ENCODE results near the gene S100A11. TPM values are rescaled to one million over a fixed set of nuclear protein-coding genes. Genes with fewer than 3 reads are reported as not detected.

S100A11 gene
- total and polyA plus RNA-seq, 9 of the 15 experiments (the other 6 are each of a cell fraction or from before 2014, with no cell fraction given) = 131 to 808 (median 235) TPM

DNA sequence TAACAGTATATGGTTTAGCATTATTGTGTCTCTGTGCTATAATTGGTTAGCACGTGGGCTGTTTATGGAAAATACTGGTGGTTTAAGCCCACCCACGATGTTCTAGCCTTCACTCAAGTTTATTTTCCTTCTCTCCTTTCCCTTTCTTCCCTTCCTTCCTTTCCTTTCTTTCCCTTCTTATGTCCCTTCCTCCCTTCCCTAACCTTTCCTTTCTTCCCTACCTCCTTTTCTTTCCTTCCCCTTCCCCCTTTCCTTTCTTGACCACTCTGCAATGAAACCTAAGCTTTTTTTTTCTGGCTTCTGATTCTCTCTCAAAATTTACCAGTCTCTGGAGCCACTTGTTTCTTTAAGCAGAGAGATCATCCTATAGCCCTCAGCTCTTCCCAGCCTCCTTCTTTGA lies 29.8 kb downstream of the S100A11 start:
- no peaks in the 10 kb centered on the region for H3K9me1 ChIP-seq (ENCODE audit: control insufficient read depth, insufficient read depth, low read length)
- 0% methylated on average over 2 of the region's 2 CpGs for WGBS (ENCODE audit: insufficient coverage, low coverage, missing lambda C conversion rate)
- intact Hi-C loops (cut with micrococcal nuclease) (no loop called here), in situ Hi-C loops (cut with MboI) (no loop called here)
- POLR2A ChIA-PET = interaction anchor here (0.5 kb wide), 1 partner anchor 71 kb away, joined by 3 read pairs; no protein-coding TSS in a partner anchor
- no TSS peak for BruUV-seq (replicated peaks)
- no peaks in the 10 kb centered on the region for H3K36me3 ChIP-seq (ENCODE audit: control insufficient read depth, insufficient read depth, low read length)
- no peak overlapping the region for H3K9ac ChIP-seq (ENCODE audit: insufficient read depth in 1 of 2, low read depth in 2 of 2, low read length in 2 of 2)
- no peak overlapping the region for H3K4me2 ChIP-seq (ENCODE audit: insufficient read depth, low read length)
- ATAC-seq (no peak), FAIRE-seq (no peak), DNase-seq (ENCODE audit: extremely low read depth in 1 of 4, low spot score in 3 of 4) (no peak)
- H4K20me1 ChIP-seq (replicated peaks; ENCODE audit: control insufficient read depth, insufficient read depth, low read length) = no peaks in the 10 kb centered on the region
- no peak overlapping the region for H3K4me3 ChIP-seq
- H2AFZ ChIP-seq (ENCODE audit: low read depth, low read length) = no peak overlapping the region
- CTCF ChIA-PET (ENCODE audit: low intra/inter-chr PET ratio) = no interaction called here
- peaks cover 16 to 18% of the 10 kb centered on the region in 2 experiments; a peak in 4 of 5 replicates for H3K27me3 ChIP-seq (ENCODE audit: control insufficient read depth in 2 of 2, insufficient read depth in 2 of 2, low read length in 2 of 2)
- no peaks in the 10 kb centered on the region for H3K79me2 ChIP-seq (ENCODE audit: control insufficient read depth, insufficient read depth, low read length)
- H3K27ac ChIP-seq (ENCODE audit: extremely low read depth, low read depth, low read length) = no peak overlapping the region
- no peaks in the 10 kb centered on the region for H3K4me1 ChIP-seq (replicated peaks in 1 of 2; ENCODE audit: control insufficient read depth in 2 of 2, insufficient read depth in 2 of 2, low read length in 2 of 2)
- H3K9me3 ChIP-seq (replicated peaks; ENCODE audit: control insufficient read depth, insufficient read depth, low read depth, low read length) = no peaks in the 10 kb centered on the region
- no peak for TF ChIP-seq GATA2 (CRISPR knock-in tag; IDR thresholded peaks at IDR 0.05)
- TF ChIP-seq, protein P1, sequence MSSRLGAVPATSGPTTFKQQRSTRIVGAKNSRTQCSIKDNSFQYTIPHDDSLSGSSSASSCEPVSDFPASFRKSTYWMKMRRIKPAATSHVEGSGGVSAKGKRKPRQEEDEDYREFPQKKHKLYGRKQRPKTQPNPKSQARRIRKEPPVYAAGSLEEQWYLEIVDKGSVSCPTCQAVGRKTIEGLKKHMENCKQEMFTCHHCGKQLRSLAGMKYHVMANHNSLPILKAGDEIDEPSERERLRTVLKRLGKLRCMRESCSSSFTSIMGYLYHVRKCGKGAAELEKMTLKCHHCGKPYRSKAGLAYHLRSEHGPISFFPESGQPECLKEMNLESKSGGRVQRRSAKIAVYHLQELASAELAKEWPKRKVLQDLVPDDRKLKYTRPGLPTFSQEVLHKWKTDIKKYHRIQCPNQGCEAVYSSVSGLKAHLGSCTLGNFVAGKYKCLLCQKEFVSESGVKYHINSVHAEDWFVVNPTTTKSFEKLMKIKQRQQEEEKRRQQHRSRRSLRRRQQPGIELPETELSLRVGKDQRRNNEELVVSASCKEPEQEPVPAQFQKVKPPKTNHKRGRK (tag; IDR thresholded peaks at IDR 0.05) = 0 out of 2 replicates have a peak, but pooled peaks have one; percentile 28
- TF ChIP-seq, protein P2, sequence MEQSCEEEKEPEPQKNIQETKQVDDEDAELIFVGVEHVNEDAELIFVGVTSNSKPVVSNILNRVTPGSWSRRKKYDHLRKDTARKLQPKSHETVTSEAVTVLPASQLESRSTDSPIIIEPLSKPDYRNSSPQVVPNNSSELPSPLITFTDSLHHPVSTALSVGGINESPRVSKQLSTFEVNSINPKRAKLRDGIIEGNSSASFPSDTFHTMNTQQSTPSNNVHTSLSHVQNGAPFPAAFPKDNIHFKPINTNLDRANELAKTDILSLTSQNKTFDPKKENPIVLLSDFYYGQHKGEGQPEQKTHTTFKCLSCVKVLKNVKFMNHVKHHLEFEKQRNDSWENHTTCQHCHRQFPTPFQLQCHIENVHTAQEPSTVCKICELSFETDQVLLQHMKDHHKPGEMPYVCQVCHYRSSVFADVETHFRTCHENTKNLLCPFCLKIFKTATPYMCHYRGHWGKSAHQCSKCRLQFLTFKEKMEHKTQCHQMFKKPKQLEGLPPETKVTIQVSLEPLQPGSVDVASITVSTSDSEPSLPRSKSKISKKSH (CRISPR knock-in tag; IDR thresholded peaks at IDR 0.05) = no peak
- TF ChIP-seq FOXP1 (CRISPR knock-in tag; IDR thresholded peaks at IDR 0.05) = no peak
- TF ChIP-seq, protein P3, sequence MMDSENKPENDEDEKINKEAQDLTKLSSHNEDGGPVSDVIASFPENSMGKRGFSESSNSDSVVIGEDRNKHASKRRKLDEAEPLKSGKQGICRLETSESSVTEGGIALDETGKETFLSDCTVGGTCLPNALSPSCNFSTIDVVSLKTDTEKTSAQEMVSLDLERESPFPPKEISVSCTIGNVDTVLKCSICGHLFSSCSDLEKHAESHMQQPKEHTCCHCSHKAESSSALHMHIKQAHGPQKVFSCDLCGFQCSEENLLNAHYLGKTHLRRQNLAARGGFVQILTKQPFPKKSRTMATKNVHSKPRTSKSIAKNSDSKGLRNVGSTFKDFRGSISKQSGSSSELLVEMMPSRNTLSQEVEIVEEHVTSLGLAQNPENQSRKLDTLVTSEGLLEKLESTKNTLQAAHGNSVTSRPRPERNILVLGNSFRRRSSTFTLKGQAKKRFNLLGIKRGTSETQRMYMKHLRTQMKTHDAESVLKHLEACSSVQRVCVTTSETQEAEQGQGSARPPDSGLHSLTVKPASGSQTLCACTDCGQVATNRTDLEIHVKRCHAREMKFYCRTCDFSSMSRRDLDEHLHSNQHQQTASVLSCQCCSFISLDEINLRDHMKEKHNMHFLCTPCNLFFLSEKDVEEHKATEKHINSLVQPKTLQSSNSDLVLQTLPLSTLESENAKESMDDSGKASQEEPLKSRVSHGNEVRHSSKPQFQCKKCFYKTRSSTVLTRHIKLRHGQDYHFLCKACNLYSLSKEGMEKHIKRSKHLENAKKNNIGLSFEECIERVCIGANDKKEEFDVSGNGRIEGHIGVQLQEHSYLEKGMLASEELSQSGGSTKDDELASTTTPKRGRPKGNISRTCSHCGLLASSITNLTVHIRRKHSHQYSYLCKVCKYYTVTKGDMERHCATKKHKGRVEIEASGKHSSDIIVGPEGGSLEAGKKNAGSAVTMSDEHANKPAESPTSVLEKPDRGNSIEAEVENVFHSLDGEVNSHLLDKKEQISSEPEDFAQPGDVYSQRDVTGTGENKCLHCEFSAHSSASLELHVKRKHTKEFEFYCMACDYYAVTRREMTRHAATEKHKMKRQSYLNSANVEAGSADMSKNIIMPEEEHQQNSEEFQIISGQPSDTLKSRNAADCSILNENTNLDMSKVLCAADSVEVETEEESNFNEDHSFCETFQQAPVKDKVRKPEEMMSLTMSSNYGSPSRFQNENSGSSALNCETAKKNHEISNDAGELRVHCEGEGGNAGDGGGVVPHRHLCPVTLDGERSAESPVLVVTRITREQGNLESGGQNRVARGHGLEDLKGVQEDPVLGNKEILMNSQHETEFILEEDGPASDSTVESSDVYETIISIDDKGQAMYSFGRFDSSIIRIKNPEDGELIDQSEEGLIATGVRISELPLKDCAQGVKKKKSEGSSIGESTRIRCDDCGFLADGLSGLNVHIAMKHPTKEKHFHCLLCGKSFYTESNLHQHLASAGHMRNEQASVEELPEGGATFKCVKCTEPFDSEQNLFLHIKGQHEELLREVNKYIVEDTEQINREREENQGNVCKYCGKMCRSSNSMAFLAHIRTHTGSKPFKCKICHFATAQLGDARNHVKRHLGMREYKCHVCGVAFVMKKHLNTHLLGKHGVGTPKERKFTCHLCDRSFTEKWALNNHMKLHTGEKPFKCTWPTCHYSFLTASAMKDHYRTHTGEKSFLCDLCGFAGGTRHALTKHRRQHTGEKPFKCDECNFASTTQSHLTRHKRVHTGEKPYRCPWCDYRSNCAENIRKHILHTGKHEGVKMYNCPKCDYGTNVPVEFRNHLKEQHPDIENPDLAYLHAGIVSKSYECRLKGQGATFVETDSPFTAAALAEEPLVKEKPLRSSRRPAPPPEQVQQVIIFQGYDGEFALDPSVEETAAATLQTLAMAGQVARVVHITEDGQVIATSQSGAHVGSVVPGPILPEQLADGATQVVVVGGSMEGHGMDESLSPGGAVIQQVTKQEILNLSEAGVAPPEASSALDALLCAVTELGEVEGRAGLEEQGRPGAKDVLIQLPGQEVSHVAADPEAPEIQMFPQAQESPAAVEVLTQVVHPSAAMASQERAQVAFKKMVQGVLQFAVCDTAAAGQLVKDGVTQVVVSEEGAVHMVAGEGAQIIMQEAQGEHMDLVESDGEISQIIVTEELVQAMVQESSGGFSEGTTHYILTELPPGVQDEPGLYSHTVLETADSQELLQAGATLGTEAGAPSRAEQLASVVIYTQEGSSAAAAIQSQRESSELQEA (IDR thresholded peaks at IDR 0.05; ENCODE audit: low read depth) = no peak
- TF ChIP-seq ZKSCAN1 (IDR thresholded peaks at IDR 0.05; ENCODE audit: low read depth, low read length) = no peak
- TF ChIP-seq ZNF3 (CRISPR knock-in tag; IDR thresholded peaks at IDR 0.05) = no peak
- TF ChIP-seq ASH1L (IDR thresholded peaks at IDR 0.05; ENCODE audit: borderline replicate concordance, low read depth, partially characterized antibody) = no peak
- TF ChIP-seq ZNF431 (CRISPR knock-in tag; IDR thresholded peaks at IDR 0.05) = no peak
- TF ChIP-seq KDM2B (CRISPR knock-in tag; IDR thresholded peaks at IDR 0.05) = no peak
